Lower lobe of right lung (tissue), 2 donors: ENCODE measurements around the gene LAMP1. TPM values are rescaled to one million over a fixed set of nuclear protein-coding genes. Genes with fewer than 3 reads are reported as not detected.
A peak's percentile ranks its signal among the peaks of the same experiment; 100 is the strongest.

ENCODE experiments used
- ATAC-seq, 2 donors: fragments of 200-7000 bp; cut with Tn5 transposase; one replicate each; pipeline ENCODE4 v1.9.1; 2020 to 2022; ENCODE audit warnings: mild to moderate bottlenecking in 2 of 2, moderate library complexity in 2 of 2
- DNase-seq: peaks from one replicate; pipeline ENCODE4 v3.0.0-alpha.2; 2020
- H3K27ac ChIP-seq: fragments of 200-600 bp; one replicate; pipeline ENCODE4 v1.8.0; 2022
- H3K27me3 ChIP-seq: fragments of 200-600 bp; one replicate; pipeline ENCODE4 v1.8.0; 2022; ENCODE audit warnings: low read depth
- H3K36me3 ChIP-seq: fragments of 200-600 bp; one replicate; pipeline ENCODE4 v1.8.0; 2022; ENCODE audit warnings: mild to moderate bottlenecking
- H3K4me1 ChIP-seq: fragments of 200-600 bp; one replicate; pipeline ENCODE4 v1.8.0; 2022
- H3K4me3 ChIP-seq: fragments of 200-600 bp; one replicate; pipeline ENCODE4 v1.8.0; 2022; ENCODE audit warnings: mild to moderate bottlenecking
- H3K9me3 ChIP-seq: fragments of 200-600 bp; one replicate; pipeline ENCODE4 v1.8.0; 2022
- CTCF ChIP-seq: fragments of 200-600 bp; IDR thresholded peaks from one replicate; pipeline ENCODE4 v1.8.0; 2022; ENCODE audit warnings: antibody characterized with exemption, mild to moderate bottlenecking
- intact Hi-C: fragments of 100-400 bp; cut with DNase I; formaldehyde crosslinking; loops from one replicate; pipeline ENCODE4 v1.11.0; 2022
- total RNA-seq: library from RNA; stranded (reverse); fragmentation: NEBNext Ultra II Directional; extraction: Animal tissue kit (Norgen Biotek cat#: 25700); gene quantifications from one replicate; pipeline ENCODE4 v1.2.1, GENCODE V29; 2021
- donor health status: DM: no; HTN: yes; CAD: no; lungs with severe emphysema.

Gene LAMP1
- total RNA-seq, 1 donor from 2014 or later = 353 TPM

GRCh38 chr13:113325779-113326178 is 28.7 kb downstream of the LAMP1 start:
- no peak for TF ChIP-seq CTCF
- DNase-seq = no peak
- no peaks in the 10 kb centered on the region for H3K4me1 ChIP-seq
- intact Hi-C loops = no loop called here
- H3K36me3 ChIP-seq = peaks cover 40% of the 10 kb centered on the region
- no peak overlapping the region for H3K4me3 ChIP-seq
- no peak for ATAC-seq
- no peaks in the 10 kb centered on the region for H3K9me3 ChIP-seq
- no peaks in the 10 kb centered on the region for H3K27me3 ChIP-seq
- no peak overlapping the region for H3K27ac ChIP-seq

- no peak for DNase-seq
- H3K27me3 ChIP-seq = no peaks in the 10 kb centered on the region
- intact Hi-C loops = no loop called here
- TF ChIP-seq CTCF = no peak
- no peak for ATAC-seq
- H3K4me3 ChIP-seq = no peak overlapping the region
- peaks cover 24% of the 10 kb centered on the region for H3K36me3 ChIP-seq
- no peaks in the 10 kb centered on the region for H3K9me3 ChIP-seq
- H3K27ac ChIP-seq = no peak overlapping the region
- no peaks in the 10 kb centered on the region for H3K4me1 ChIP-seq
Observed at GRCh38 chr13:113327391-113327765, 30.3 kb downstream of the LAMP1 start.

- Histone ChIP-seq H3K4me1 (no peaks in the 10 kb centered on the region), H3K36me3 (peaks cover 21% of the 10 kb centered on the region), H3K27me3 (no peaks in the 10 kb centered on the region), H3K27ac (no peak overlapping the region), H3K9me3 (no peaks in the 10 kb centered on the region), H3K4me3 (no peak overlapping the region)
- no peak for TF ChIP-seq CTCF
- intact Hi-C loops = no loop called here
- no peak for DNase-seq
- peak; percentile 9 to 22 for ATAC-seq
Observed at GRCh38 chr13:113327766-113328471, 30.9 kb downstream of the LAMP1 start.

GRCh38 chr13:113328851-113329250 is 31.8 kb downstream of the LAMP1 start:
- Histone ChIP-seq H3K27me3 (no peaks in the 10 kb centered on the region), H3K36me3 (peaks cover 12% of the 10 kb centered on the region), H3K4me3 (no peak overlapping the region), H3K9me3 (no peaks in the 10 kb centered on the region), H3K4me1 (no peaks in the 10 kb centered on the region), H3K27ac (no peak overlapping the region)
- DNase-seq (no peak), ATAC-seq (no peak)
- TF ChIP-seq CTCF = no peak
- intact Hi-C loops = no loop called here

DNA sequence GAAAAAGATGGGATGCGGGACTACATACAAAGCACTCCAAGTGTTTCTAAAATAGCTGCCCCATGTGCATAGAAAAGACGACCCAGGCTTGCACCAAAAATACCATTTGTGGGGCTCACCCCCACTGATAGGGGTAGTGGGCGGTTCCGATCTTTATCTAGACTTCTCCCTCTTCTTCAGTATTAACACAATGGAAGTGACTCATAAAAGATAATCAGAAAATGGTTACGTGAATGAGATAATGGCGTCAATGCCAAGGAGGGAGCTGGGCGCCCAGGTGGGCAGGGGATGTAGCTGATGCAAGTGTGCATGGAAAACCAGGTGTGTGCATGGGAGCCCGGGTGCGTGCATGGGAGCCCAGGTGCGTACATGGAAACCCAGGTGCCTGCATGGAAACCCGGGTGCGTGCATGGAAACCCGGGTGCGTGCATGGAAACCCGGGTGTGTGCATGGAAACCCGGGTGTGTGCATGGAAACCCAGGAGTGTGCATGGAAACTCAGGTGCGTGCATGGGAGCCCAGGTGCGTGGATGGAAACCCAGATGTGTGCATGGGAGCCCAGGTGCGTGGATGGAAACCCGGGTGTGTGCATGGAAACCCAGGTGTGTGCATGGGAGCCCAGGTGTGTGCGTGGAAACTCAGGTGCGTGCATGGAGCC is 32.7 kb downstream of the LAMP1 start:
- H3K27me3 ChIP-seq = no peaks in the 10 kb centered on the region
- peaks cover 4% of the 10 kb centered on the region for H3K36me3 ChIP-seq
- no peak overlapping the region for H3K27ac ChIP-seq
- no peaks in the 10 kb centered on the region for H3K4me1 ChIP-seq
- no peak for DNase-seq
- no peak for ATAC-seq
- H3K4me3 ChIP-seq = no peak overlapping the region
- intact Hi-C loops = no loop called here
- no peaks in the 10 kb centered on the region for H3K9me3 ChIP-seq
- TF ChIP-seq CTCF = no peak
